Epithelial cell of esophagus (primary cell): ENCODE results near the gene FRK.
"Not testable (repeated sequence)": the region's sequence is repeated elsewhere in the genome, so short reads cannot be mapped to it uniquely, and the experiment has no call there.

Experiments
- DNase-seq: peaks from one replicate; pipeline ENCODE4 v3.0.0; 2010; ENCODE audit warnings: low read depth
- H3K4me3 ChIP-seq: 2 replicates; pipeline ENCODE4 v1.5.1; 2011; ENCODE audit warnings: mild to moderate bottlenecking, low read length, control low read depth
- CTCF ChIP-seq: IDR thresholded peaks from 2 replicates; pipeline ENCODE4 v1.5.1; 2011; ENCODE audit warnings: low read depth, mild to moderate bottlenecking, low read length, control low read depth, inconsistent platforms; ENCODE audit not compliant: insufficient read depth; ENCODE audit errors: missing control alignments

FRK gene

GRCh38 chr6:116101790-116102189 lies 41.1 kb upstream of the FRK start:
- DNase-seq: no peak
- TF ChIP-seq CTCF: no peak
- peak overlapping the region; percentile 70 for H3K4me3 ChIP-seq

GRCh38 chr6:116101302-116101718 lies 40.6 kb upstream of the FRK start:
- peak overlapping the region; percentile 70 for H3K4me3 ChIP-seq
- no peak for DNase-seq
- TF ChIP-seq CTCF: no peak

GRCh38 chr6:116100419-116101301 lies 40.0 kb upstream of the FRK start, which contains the start of gene NT5DC1:
TSS of gene NT5DC1 (plus strand) at chr6:116100853. CDS start at chr6:116100931, 78 bp downstream.
- TF ChIP-seq CTCF: no peak
- H3K4me3 ChIP-seq: peak within 1 kb of the TSS; percentile 70
- DNase-seq: peak; percentile 88

- no peak overlapping the region for H3K4me3 ChIP-seq
- DNase-seq: no peak
- TF ChIP-seq CTCF: no peak
These were observed 38.3 kb upstream of the FRK start for GRCh38 chr6:116099036-116099435.

GRCh38 chr6:116096979-116097816 lies 36.5 kb upstream of the FRK start:
- H3K4me3 ChIP-seq: no peak overlapping the region
- TF ChIP-seq CTCF: peak; percentile 43
- DNase-seq: no peak

GRCh38 chr6:116096048-116096759 lies 35.5 kb upstream of the FRK start:
- H3K4me3 ChIP-seq, DNase-seq: not testable (repeated sequence)

- no peak for DNase-seq
- H3K4me3 ChIP-seq: no peak overlapping the region
- TF ChIP-seq CTCF: no peak
These were observed 33.4 kb upstream of the FRK start for GRCh38 chr6:116094041-116094440.
